CD14-positive monocyte (primary cell): Measurements from ENCODE around the gene KCTD16. TPM values are rescaled to one million over a fixed set of nuclear protein-coding genes. Genes with fewer than 3 reads are reported as not detected.

ENCODE experiments used
- DNase-seq, 3 donors: peaks; one replicate each; pipeline ENCODE4 v3.0.0-alpha.2; 2011 to 2022
- H2AFZ ChIP-seq: 2 replicates; pipeline ENCODE4 v1.6.0; 2012; ENCODE audit warnings: mild to moderate bottlenecking, low read depth, low read length, inconsistent platforms; ENCODE audit not compliant: insufficient read depth, poor library complexity, severe bottlenecking
- H3K27ac ChIP-seq, 2 donors: 1 replicate in 1 of 2; 2 replicates in 1 of 2; pipeline ENCODE4 v1.5.1; 2012 to 2013; ENCODE audit warnings: low read length in 2 of 2, control low read depth in 1 of 2, inconsistent platforms in 1 of 2, low read depth in 1 of 2, mild to moderate bottlenecking in 1 of 2
- H3K27me3 ChIP-seq, 2 donors: one replicate each; pipeline versions ENCODE4 v1.6.0 to v1.6.1; 2011 to 2013; ENCODE audit warnings: low read length in 2 of 2; ENCODE audit not compliant: control insufficient read depth in 2 of 2, insufficient read depth in 2 of 2
- H3K36me3 ChIP-seq, 2 donors: replicated peaks in 1 of 2; 1 replicate in 1 of 2; 2 replicates in 1 of 2; pipeline versions ENCODE4 v1.5.1 to v1.6.1; 2012 to 2013; ENCODE audit warnings: low read length in 2 of 2, control low read depth in 1 of 2, inconsistent platforms in 1 of 2, mild to moderate bottlenecking in 1 of 2; ENCODE audit not compliant: insufficient read depth in 2 of 2, control insufficient read depth in 1 of 2
- H3K4me1 ChIP-seq, 2 donors: 1 replicate in 1 of 2; 2 replicates in 1 of 2; pipeline versions ENCODE4 v1.5.1 to v1.6.1; 2012 to 2013; ENCODE audit warnings: low read length in 2 of 2, control low read depth in 1 of 2, inconsistent platforms in 1 of 2, mild to moderate bottlenecking in 1 of 2, moderate library complexity in 1 of 2; ENCODE audit not compliant: insufficient read depth in 2 of 2, control insufficient read depth in 1 of 2
- H3K4me2 ChIP-seq: replicated peaks from 2 replicates; pipeline ENCODE3; 2012; ENCODE audit warnings: low read length, moderate library complexity, mild to moderate bottlenecking; ENCODE audit not compliant: poor library complexity, severe bottlenecking; ENCODE audit errors: extremely low read depth
- H3K4me3 ChIP-seq, 3 experiments: fragments of 200-600 bp in 1 of 3; sonication (generic) in 1 of 3; replicated peaks in 1 of 3; 1 replicate in 2 of 3; 2 replicates in 1 of 3; pipeline ENCODE4 v1.5.1; 2011 to 2013; ENCODE audit warnings: low read length in 3 of 3, mild to moderate bottlenecking in 3 of 3, control low read depth in 2 of 3, low read depth in 2 of 3, inconsistent platforms in 1 of 3, moderate library complexity in 1 of 3
- H3K79me2 ChIP-seq: 2 replicates; pipeline ENCODE4 v1.6.0; 2012; ENCODE audit warnings: mild to moderate bottlenecking, control low read depth, inconsistent platforms, low read length, moderate library complexity; ENCODE audit not compliant: insufficient read depth
- H3K9ac ChIP-seq: 2 replicates; pipeline ENCODE4 v1.6.0; 2017; ENCODE audit warnings: low read length, mild to moderate bottlenecking; ENCODE audit not compliant: insufficient read depth, poor library complexity, severe bottlenecking
- H3K9me3 ChIP-seq, 2 donors: replicated peaks in 1 of 2; 1 replicate in 1 of 2; 2 replicates in 1 of 2; pipeline versions ENCODE4 v1.5.1 to v1.6.1; 2012 to 2013; ENCODE audit warnings: low read length in 2 of 2, control low read depth in 1 of 2; ENCODE audit not compliant: control insufficient read depth in 1 of 2, insufficient read depth in 1 of 2
- H4K20me1 ChIP-seq: 2 replicates; pipeline ENCODE4 v1.6.0; 2012; ENCODE audit warnings: mild to moderate bottlenecking, low read length, control low read depth, moderate library complexity; ENCODE audit not compliant: insufficient read depth
- H3K27ac Mint-ChIP-seq, 7 donors: one replicate each; pipeline ENCODE4 v1.8.0; 2020; ENCODE audit warnings: mild to moderate bottlenecking in 7 of 7, mixed read lengths in 7 of 7, moderate library complexity in 6 of 7, inconsistent platforms in 2 of 7
- H3K27me3 Mint-ChIP-seq, 3 donors: one replicate each; pipeline ENCODE4 v1.8.0; 2021 to 2022; ENCODE audit warnings: low read depth in 3 of 3, mild to moderate bottlenecking in 3 of 3, mixed read lengths in 3 of 3, moderate library complexity in 3 of 3, inconsistent platforms in 1 of 3
- H3K36me3 Mint-ChIP-seq, 2 donors: one replicate each; pipeline ENCODE4 v1.8.0; 2020; ENCODE audit warnings: mixed read lengths in 2 of 2, inconsistent platforms in 1 of 2, mild to moderate bottlenecking in 1 of 2
- H3K4me1 Mint-ChIP-seq: one replicate; pipeline ENCODE4 v1.8.0; 2020; ENCODE audit warnings: mild to moderate bottlenecking, mixed read lengths
- H3K4me3 Mint-ChIP-seq, 2 donors: one replicate each; pipeline ENCODE4 v1.8.0; 2020; ENCODE audit warnings: mild to moderate bottlenecking in 2 of 2, mixed read lengths in 2 of 2, moderate library complexity in 1 of 2
- H3K9me3 Mint-ChIP-seq, 7 donors: one replicate each; pipeline ENCODE4 v1.8.0; 2020 to 2022; ENCODE audit warnings: mixed read lengths in 7 of 7, mild to moderate bottlenecking in 6 of 7, moderate library complexity in 6 of 7, inconsistent platforms in 2 of 7
- CTCF ChIP-seq: fragments of 200-600 bp; IDR thresholded peaks from one replicate; pipeline ENCODE4 v1.8.0; 2022; ENCODE audit warnings: antibody characterized with exemption, mild to moderate bottlenecking
- WGBS: methylation state at CpG from one replicate; pipeline ENCODE4 v1.1.5; 2013; ENCODE audit warnings: missing lambda C conversion rate; ENCODE audit not compliant: insufficient coverage; 5-methylcytosine and 5-hydroxymethylcytosine counted together
- intact Hi-C, 2 donors: fragments of 100-400 bp; cut with micrococcal nuclease; formaldehyde crosslinking; loops; one replicate each; pipeline versions ENCODE4 v1.15.0 to v1.15.1; 2023
- polyA plus RNA-seq, 3 donors: library from polyadenylated mRNA; depleted of rRNA in 1 of 3; unstranded in 2 of 3; stranded (reverse) in 1 of 3; fragments of 300-500 nt in 2 of 3; fragments of >200 nt in 1 of 3; fragmentation: Illumina TruSeq in 2 of 3; gene quantifications; 1 replicate in 2 of 3; 2 replicates in 1 of 3; pipeline ENCODE4 v1.2.3, GENCODE V29; 2012 to 2021

KCTD16 gene
- polyA plus RNA-seq, 3 donors = not detected

- H3K27ac Mint-ChIP-seq = no peak overlapping the region
- H3K4me1 Mint-ChIP-seq = no peaks in the 10 kb centered on the region
- intact Hi-C loops = no loop called here
- TF ChIP-seq CTCF = no peak
- Histone ChIP-seq H3K9ac (no peak overlapping the region), H3K27ac (no peak overlapping the region), H4K20me1 (no peaks in the 10 kb centered on the region), H3K4me2 (no peak overlapping the region), H3K79me2 (no peaks in the 10 kb centered on the region), H3K36me3 (no peaks in the 10 kb centered on the region), H2AFZ (no peak overlapping the region), H3K27me3 (no peaks in the 10 kb centered on the region), H3K9me3 (no peaks in the 10 kb centered on the region), H3K4me3 (no peak overlapping the region), H3K4me1 (no peaks in the 10 kb centered on the region)
- peaks cover 0 to 1% (median 0%) of the 10 kb centered on the region in 3 donors for H3K27me3 Mint-ChIP-seq
- H3K4me3 Mint-ChIP-seq = no peak overlapping the region
- H3K36me3 Mint-ChIP-seq = no peaks in the 10 kb centered on the region
- DNase-seq = no peak
- no peaks in the 10 kb centered on the region for H3K9me3 Mint-ChIP-seq
Observed at GRCh38 chr5:144481861-144482260, 311.2 kb downstream of the KCTD16 start.

GRCh38 chr5:144484124-144484897, 313.6 kb downstream of the KCTD16 start:
- intact Hi-C loops = no loop called here

More at GRCh38 chr5:144484124-144484897, 313.6 kb downstream of the KCTD16 start:
- Histone ChIP-seq H3K79me2 (no peaks in the 10 kb centered on the region), H3K4me1 (no peaks in the 10 kb centered on the region), H3K4me2 (no peak overlapping the region), H3K27me3 (no peaks in the 10 kb centered on the region), H3K36me3 (no peaks in the 10 kb centered on the region), H3K9me3 (no peaks in the 10 kb centered on the region), H4K20me1 (no peaks in the 10 kb centered on the region), H3K9ac (no peak overlapping the region), H3K27ac (no peak overlapping the region), H2AFZ (no peak overlapping the region), H3K4me3 (no peak overlapping the region)
- Mint-ChIP-seq H3K4me3 (no peak overlapping the region), H3K4me1 (no peaks in the 10 kb centered on the region), H3K36me3 (no peaks in the 10 kb centered on the region), H3K27me3 (peaks cover 0 to 1% (median 0%) of the 10 kb centered on the region in 3 donors), H3K27ac (no peak overlapping the region), H3K9me3 (peaks cover 0 to 4% (median 2%) of the 10 kb centered on the region in 7 donors)
- no peak for DNase-seq
- WGBS = 53% methylated on average over 2 of the region's 9 CpGs
- TF ChIP-seq CTCF = no peak
